ENCODE results near the gene S100PBP.

GRCh38 chr1:32865639-32866405, 48.4 kb downstream of the S100PBP start:
- TF ChIP-seq, protein P1, sequence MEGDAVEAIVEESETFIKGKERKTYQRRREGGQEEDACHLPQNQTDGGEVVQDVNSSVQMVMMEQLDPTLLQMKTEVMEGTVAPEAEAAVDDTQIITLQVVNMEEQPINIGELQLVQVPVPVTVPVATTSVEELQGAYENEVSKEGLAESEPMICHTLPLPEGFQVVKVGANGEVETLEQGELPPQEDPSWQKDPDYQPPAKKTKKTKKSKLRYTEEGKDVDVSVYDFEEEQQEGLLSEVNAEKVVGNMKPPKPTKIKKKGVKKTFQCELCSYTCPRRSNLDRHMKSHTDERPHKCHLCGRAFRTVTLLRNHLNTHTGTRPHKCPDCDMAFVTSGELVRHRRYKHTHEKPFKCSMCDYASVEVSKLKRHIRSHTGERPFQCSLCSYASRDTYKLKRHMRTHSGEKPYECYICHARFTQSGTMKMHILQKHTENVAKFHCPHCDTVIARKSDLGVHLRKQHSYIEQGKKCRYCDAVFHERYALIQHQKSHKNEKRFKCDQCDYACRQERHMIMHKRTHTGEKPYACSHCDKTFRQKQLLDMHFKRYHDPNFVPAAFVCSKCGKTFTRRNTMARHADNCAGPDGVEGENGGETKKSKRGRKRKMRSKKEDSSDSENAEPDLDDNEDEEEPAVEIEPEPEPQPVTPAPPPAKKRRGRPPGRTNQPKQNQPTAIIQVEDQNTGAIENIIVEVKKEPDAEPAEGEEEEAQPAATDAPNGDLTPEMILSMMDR (conservative IDR thresholded peaks at IDR 0.05; ENCODE audit: low read depth, low read length) = no peak
- no peak for TF ChIP-seq EZH2 (IDR thresholded peaks at IDR 0.05; ENCODE audit: borderline replicate concordance, low read depth, low read length, poor library complexity, severe bottlenecking)
